HG02798 (cell line): ENCODE measurements around the gene HIGD2A.
A peak's percentile ranks its signal among the peaks of the same experiment; 100 is the strongest.

Experiments
- ATAC-seq: cut with Tn5 transposase; IDR thresholded peaks from one replicate; pipeline ENCODE4 v1.9.1; 2021; ENCODE audit warnings: mild to moderate bottlenecking; ENCODE audit not compliant: unreplicated experiment, poor library complexity

HIGD2A gene

GRCh38 chr5:176388444-176389134 is at the start of gene HIGD2A, which contains the start of gene NOP16:
TSS of gene HIGD2A (plus strand) at chr5:176388751. CDS start at chr5:176388820, 69 bp downstream.
TSS of gene NOP16 (minus strand) at chr5:176388598. CDS start at chr5:176388539, 59 bp downstream.
- ATAC-seq: peak; percentile 89

DNA sequence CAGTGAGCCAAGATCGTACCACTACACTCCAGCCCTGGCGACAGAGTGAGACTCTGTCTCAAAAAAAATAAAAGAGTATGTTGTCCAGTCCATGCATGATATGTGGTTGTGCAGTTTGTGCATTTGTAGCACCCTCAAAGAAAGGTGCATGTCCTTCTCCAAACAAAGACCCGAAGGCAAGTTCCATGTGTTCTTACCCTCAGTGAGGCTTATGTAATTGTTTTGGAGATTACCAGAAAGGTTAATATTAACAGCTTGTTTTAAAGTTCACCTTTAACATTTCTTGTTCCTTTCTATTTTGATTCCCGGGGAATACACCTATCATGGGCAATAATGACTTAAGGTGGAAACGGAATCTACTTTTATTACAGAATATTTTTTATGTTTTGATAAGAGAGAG is 49.2 kb upstream of the HIGD2A start:
- ATAC-seq: no peak

DNA sequence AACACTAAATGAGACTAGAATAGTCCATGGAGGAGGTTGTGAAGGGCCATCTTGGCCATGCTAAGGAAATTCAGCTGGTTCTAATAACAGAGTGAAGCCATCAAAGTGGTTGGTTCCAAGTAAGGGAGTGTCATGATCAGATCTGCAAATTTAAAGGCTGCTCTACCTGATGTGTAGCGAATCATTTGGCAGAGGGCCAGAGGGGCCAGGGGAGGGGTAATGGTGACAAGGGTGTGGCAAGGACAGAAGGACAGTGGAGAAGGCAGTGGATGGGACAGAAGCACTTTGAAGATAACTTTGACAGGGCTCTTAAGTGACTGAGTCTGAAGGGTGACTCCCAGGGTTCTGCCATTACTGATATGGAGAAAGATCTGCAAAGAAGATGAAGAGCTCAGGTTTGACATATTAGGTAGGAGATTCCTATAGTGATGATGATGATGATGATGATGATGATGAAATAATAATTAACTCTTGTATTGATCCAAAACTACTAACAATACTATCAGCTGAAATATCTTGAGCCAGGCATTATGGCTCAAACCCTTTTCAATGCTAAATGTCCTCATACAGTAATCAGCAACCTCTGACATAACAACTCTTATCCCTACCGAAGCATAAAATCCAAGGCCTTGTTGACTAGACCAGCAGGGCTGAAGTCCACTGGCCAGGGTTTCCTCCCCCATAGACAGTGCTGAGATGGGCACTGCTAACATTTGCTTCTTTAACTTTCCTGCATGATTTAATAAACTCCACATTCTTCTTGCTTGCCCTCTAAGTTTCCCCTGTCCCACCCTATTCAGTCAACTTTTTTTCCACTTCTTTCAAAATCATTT is 47.0 kb upstream of the HIGD2A start:
- ATAC-seq: no peak

DNA sequence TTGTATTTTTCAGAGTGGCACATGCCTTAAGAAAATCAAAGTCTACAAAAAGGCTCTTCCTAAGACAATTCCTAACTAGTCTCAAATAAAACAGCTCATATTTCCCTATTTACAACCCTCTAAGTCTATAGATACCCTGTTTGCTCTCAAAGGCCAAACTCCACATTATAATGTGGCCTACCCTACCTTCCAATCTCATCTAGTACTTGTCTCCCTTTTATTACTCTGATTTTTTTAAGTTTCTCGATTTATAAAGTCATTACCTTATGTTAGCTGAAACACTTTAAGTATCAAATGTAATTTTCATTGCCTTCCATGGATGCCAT is 46.4 kb upstream of the HIGD2A start:
- ATAC-seq: no peak

DNA sequence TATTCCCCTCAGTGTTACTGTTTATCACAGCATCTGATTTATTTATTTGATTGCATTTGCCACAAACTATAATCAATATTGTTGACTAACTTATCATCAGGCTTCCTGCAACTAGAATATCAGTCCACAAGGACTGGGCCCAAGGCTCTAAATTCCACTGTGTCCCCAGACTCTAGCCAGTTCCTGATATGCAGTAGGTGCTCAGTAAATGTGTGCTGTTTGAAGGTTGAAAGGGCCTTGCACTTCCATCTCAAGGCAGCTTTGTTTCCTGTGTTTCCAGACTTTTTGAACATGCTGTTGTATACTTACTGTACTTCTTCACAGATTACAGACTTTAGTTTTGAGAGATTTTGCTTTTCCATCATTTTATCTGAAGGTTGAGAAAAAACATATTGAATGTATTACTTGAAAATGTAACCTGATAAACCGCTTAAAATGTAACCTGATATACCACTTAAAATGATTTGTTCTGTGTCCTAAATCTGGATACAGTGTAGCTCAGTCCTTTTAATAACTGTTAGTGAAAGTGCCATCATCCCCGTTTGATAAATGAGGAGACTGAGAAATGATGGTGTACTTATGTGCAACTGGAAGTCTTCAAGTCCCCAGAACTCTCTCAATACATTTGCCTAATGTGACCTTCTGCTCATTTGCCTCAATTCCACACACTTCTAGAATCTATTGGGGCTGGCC is 45.6 kb upstream of the HIGD2A start:
- no peak for ATAC-seq

- ATAC-seq: no peak
These were observed 38.1 kb upstream of the HIGD2A start for GRCh38 chr5:176350416-176350815.

- no peak for ATAC-seq
These were observed 36.3 kb upstream of the HIGD2A start for GRCh38 chr5:176352116-176352878.

- ATAC-seq: no peak
These were observed 35.0 kb upstream of the HIGD2A start for GRCh38 chr5:176353533-176353932.

- ATAC-seq: no peak
These were observed 33.0 kb upstream of the HIGD2A start for GRCh38 chr5:176355400-176356178.

DNA sequence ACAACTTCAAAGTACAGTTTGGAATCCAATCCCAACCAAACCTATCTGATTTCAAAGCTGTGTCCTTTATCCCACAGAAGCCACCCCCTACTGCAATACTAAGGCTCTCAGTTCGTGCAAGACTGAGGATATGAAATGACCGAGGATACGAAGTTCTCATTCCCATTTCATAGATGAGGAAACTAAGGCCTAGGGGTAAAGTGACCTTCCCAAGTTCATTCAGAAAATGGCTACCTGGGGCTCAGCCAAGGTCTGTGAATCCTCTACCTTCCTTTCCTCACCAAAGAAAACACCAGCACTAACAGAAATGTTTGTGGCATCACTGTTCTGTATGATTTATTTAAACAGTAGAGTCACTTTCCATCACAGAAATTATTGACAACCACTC is 32.4 kb upstream of the HIGD2A start:
- no peak for ATAC-seq

- no peak for ATAC-seq
These were observed 28.9 kb upstream of the HIGD2A start for GRCh38 chr5:176359658-176360057.

- ATAC-seq: peak; percentile 13
These were observed 27.6 kb upstream of the HIGD2A start for GRCh38 chr5:176360894-176361436.

- ATAC-seq: peak; percentile 90
These were observed 26.9 kb upstream of the HIGD2A start, which contains the start of gene KIAA1191 for GRCh38 chr5:176361437-176362232. TSS of gene KIAA1191 (minus strand) at chr5:176361764. CDS start at chr5:176359508, 2,256 bp downstream.

DNA sequence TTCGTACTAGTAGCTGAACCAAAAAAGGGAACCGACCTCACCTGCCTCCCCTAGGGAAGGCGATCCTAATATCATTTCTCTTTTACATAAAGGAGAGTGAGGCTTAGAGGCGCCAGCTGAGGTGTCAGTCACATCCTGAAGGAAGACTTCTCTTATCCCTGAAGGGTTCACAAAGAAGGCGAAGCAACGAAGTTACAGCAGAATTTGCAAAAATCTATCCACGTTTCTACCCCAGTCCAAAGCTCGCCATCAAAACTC is 26.4 kb upstream of the HIGD2A start:
- ATAC-seq: peak; percentile 5

DNA sequence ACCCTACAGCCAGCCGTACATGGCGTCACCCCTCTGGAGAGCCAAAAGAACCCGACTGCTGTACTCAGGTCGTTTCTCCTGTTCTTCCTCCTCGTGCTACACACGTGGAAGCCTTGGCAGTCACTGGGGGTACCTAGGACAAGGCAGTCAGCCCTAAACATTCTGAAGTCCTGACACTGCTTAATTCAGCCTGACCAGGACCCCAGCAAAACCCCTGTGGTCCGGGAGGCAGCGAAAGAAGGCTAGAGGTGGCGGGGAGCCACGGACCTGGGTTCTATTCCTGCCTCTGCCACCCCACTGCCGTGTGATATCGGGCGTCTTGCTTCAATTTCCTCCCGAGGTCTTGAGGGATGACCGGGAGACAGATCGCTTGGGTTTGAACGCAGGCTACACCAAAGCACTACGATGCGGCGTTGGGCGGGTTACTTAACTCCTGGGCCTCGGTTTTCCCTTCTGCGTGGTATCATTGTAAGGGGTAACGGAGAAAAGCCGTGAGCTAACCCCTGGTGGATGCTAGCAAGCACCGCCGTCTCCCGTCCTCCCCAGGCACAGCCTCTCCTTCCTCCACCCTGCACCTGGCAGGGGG is 23.7 kb upstream of the HIGD2A start:
- no peak for ATAC-seq

DNA sequence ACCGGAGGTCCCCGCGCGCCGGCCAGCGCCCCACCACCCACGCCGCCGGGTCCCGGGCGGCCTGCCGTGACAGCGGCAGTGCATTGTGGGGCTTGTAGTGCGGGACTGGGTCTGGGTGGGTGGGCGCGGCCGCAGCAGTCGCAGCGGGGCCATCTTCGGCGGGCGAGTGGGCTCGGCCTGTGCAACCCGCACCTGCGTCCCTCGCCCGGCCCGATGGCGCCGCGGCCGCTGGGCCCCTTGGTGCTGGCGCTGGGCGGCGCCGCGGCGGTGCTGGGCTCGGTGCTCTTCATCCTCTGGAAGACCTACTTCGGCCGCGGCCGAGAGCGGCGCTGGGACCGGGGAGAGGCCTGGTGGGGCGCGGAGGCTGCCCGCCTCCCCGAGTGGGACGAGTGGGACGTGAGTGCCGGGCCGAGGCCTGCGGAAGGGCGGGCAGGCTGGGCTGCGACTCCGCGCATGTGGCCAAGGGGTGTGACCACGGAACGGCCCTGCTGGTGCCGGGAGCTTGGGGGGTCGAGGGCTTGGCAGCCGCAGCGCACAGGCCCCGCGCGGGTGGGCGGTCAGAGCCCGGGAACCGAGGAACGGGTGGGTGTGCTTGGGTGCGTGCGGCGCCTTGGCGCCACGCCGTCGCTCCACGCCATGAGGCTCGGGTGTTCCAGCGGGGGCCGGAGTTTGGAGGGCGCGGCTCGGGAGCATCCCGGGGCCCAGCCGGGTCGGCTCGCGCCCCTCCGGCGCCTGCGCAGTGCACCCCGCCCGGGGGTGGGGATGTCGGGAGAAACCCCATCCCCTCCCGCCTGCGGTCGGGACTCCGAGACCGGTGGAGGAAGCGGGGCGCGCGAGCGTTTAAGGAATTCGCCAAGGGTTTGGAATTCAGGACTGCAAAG is 23.0 kb upstream of the HIGD2A start, which contains the start of gene ARL10:
TSS of gene ARL10 (plus strand) at position 137 of the 881 bp plus-strand sequence. CDS start at position 214, 77 bp downstream.
- peak; percentile 43 for ATAC-seq

DNA sequence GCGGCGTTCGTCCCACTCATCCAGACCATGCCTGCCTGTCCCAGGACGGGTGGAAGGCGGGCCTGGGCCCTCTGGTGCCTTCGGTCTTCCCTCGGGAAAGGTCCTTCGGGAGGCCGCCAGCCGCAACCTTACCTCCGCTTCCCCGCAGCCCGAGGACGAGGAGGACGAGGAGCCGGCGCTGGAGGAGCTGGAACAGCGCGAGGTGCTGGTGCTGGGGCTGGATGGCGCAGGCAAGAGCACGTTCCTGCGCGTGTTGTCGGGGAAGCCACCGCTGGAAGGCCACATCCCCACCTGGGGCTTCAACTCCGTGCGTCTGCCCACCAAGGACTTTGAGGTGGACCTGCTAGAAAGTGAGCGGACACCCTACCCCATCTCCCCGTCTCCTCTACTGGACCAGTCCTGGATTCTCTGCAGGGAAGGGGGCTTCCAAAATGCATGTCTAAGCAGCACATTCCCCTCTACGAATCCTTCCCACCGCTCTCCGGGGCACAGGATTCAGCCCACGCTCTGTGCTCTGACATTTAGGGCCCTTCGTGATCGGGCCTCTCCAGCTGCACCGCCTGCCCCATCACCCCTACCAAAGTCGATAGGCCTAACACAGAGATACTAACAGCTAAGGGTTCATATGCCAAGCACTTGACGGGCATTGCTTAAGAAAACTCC is 22.2 kb upstream of the HIGD2A start:
- no peak for ATAC-seq
